K562 (cell line): Measurements from ENCODE around the gene BRPF1. TPM values are rescaled to one million over a fixed set of nuclear protein-coding genes. Genes with fewer than 3 reads are reported as not detected.

Experiments
- GABPA ChIP-seq: fragments of 200-800 bp; sonication (Bioruptor generic); conservative IDR thresholded peaks from 2 replicates; pipeline ENCODE4 v1.6.1; 2016; ENCODE audit warnings: low read depth, missing genetic modification characterization, missing compliant biosample characterization
- KDM2B ChIP-seq: fragments of 250-450 bp; sonication (Bioruptor Pico); IDR thresholded peaks from 2 replicates; pipeline ENCODE4 v1.8.0; 2021; ENCODE audit warnings: mild to moderate bottlenecking, moderate library complexity
- MEIS2 ChIP-seq: fragments of 450-650 bp; IDR thresholded peaks from 2 replicates; pipeline ENCODE4 v1.6.1; 2014; ENCODE audit warnings: mild to moderate bottlenecking; ENCODE audit not compliant: partially characterized antibody
- MYNN ChIP-seq, 2 experiments: sonication (generic); formaldehyde crosslinking in 1 of 2; IDR thresholded peaks; 2 replicates each; pipeline versions ENCODE4 v1.5.0 to v1.6.1; 2016 to 2020; ENCODE audit warnings: antibody characterized with exemption in 1 of 2, missing genetic modification reagents in 1 of 2
- NFIC ChIP-seq: fragments of 450-650 bp; IDR thresholded peaks from 2 replicates; pipeline ENCODE4 v1.6.1; 2017; ENCODE audit warnings: mild to moderate bottlenecking, inconsistent platforms
- NFXL1 ChIP-seq: fragments of 450-650 bp; formaldehyde crosslinking; IDR thresholded peaks from 2 replicates; pipeline ENCODE4 v1.4.0; 2021; ENCODE audit warnings: mild to moderate bottlenecking
- NONO ChIP-seq, 2 experiments: fragments of 200-400 bp in 1 of 2; fragments of 450-650 bp in 1 of 2; formaldehyde crosslinking in 1 of 2; IDR thresholded peaks; 2 replicates each; pipeline ENCODE4 v1.6.1; 2017; ENCODE audit warnings: low read depth in 2 of 2, mild to moderate bottlenecking in 2 of 2, moderate library complexity in 2 of 2, low read length in 1 of 2
- NR1H2 ChIP-seq: sonication (generic); formaldehyde crosslinking; IDR thresholded peaks from 2 replicates; pipeline ENCODE4 v1.4.0; 2020; ENCODE audit warnings: mild to moderate bottlenecking, missing genetic modification reagents
- PCBP1 ChIP-seq: fragments of 200-400 bp; formaldehyde crosslinking; IDR thresholded peaks from 2 replicates; pipeline ENCODE4 v1.6.1; 2018; ENCODE audit warnings: mild to moderate bottlenecking, low read depth, low read length; ENCODE audit not compliant: poor library complexity, severe bottlenecking
- PHF8 ChIP-seq: fragments of 200-600 bp; sonication (generic); IDR thresholded peaks from 2 replicates; pipeline ENCODE4 v1.6.1; 2012; ENCODE audit warnings: mixed run types, mild to moderate bottlenecking, inconsistent platforms, low read length, moderate library complexity, borderline replicate concordance
- RBM15 ChIP-seq: fragments of 200-400 bp; formaldehyde crosslinking; IDR thresholded peaks from 2 replicates; pipeline ENCODE4 v1.6.1; 2018; ENCODE audit warnings: mild to moderate bottlenecking, low read length, moderate library complexity; ENCODE audit not compliant: insufficient read depth
- TFAM ChIP-seq: fragments of 250-450 bp; sonication (Bioruptor Pico); conservative IDR thresholded peaks from 2 replicates; pipeline ENCODE4 v1.5.0; 2021; ENCODE audit warnings: mild to moderate bottlenecking, moderate library complexity
- ZC3H4 ChIP-seq: sonication (generic); formaldehyde crosslinking; IDR thresholded peaks from 2 replicates; pipeline ENCODE4 v1.9.0; 2021; ENCODE audit warnings: missing genetic modification reagents, borderline replicate concordance
- ZNF121 ChIP-seq: sonication (generic); formaldehyde crosslinking; conservative IDR thresholded peaks from 2 replicates; pipeline ENCODE4 v1.8.0; 2022; ENCODE audit warnings: missing genetic modification reagents
- ZNF140 ChIP-seq: fragments of 250-450 bp; sonication (Bioruptor Pico); IDR thresholded peaks from 2 replicates; pipeline ENCODE4 v1.8.0; 2021; ENCODE audit warnings: moderate library complexity, mild to moderate bottlenecking, inconsistent platforms
- polyA plus RNA-seq, 8 experiments: library from polyadenylated mRNA; depleted of rRNA in 4 of 8; stranded (reverse) in 5 of 8; unstranded in 3 of 8; fragments of >200 nt; fragmentation: Nextera tagmentation in 2 of 8; fragmentation: Illumina TruSeq in 1 of 8; extraction: Ambion mirVana in 2 of 8; extraction: Trizol in 1 of 8; gene quantifications; 2 replicates each; pipeline versions ENCODE4 v1.2.1 to v1.2.3, GENCODE V29; 2011 to 2014; ENCODE audit warnings: inconsistent platforms in 1 of 8, missing spikeins in 1 of 8
- total RNA-seq, 7 experiments: library from RNA; depleted of rRNA in 6 of 7; stranded (reverse); fragments of >200 nt in 6 of 7; fragmentation: Illumina TruSeq in 2 of 7; extraction: Trizol in 2 of 7; gene quantifications; 2 replicates each; pipeline versions ENCODE4 v1.2.1 to v1.2.3, GENCODE V29; 2011 to 2021; ENCODE audit warnings: low replicate concordance in 1 of 7
- TF ChIP-seq, protein P1 (sequence below), 2 experiments: fragments of 450-650 bp; formaldehyde crosslinking in 1 of 2; IDR thresholded peaks; 2 replicates each; pipeline versions ENCODE4 v1.4.0 to v1.6.1; 2014 to 2020; ENCODE audit warnings: mild to moderate bottlenecking in 2 of 2, borderline replicate concordance in 1 of 2, low read depth in 1 of 2
- TF ChIP-seq, protein P2 (sequence below): fragments of 450-650 bp; IDR thresholded peaks from 2 replicates; pipeline ENCODE4 v1.6.1; 2017; ENCODE audit warnings: antibody characterized with exemption

The BRPF1 gene
- total and polyA plus RNA-seq, 9 of the 15 experiments (the other 6 are each of a cell fraction or from before 2014, with no cell fraction given), result 1.1 to 40.2 (median 23.5) TPM

DNA sequence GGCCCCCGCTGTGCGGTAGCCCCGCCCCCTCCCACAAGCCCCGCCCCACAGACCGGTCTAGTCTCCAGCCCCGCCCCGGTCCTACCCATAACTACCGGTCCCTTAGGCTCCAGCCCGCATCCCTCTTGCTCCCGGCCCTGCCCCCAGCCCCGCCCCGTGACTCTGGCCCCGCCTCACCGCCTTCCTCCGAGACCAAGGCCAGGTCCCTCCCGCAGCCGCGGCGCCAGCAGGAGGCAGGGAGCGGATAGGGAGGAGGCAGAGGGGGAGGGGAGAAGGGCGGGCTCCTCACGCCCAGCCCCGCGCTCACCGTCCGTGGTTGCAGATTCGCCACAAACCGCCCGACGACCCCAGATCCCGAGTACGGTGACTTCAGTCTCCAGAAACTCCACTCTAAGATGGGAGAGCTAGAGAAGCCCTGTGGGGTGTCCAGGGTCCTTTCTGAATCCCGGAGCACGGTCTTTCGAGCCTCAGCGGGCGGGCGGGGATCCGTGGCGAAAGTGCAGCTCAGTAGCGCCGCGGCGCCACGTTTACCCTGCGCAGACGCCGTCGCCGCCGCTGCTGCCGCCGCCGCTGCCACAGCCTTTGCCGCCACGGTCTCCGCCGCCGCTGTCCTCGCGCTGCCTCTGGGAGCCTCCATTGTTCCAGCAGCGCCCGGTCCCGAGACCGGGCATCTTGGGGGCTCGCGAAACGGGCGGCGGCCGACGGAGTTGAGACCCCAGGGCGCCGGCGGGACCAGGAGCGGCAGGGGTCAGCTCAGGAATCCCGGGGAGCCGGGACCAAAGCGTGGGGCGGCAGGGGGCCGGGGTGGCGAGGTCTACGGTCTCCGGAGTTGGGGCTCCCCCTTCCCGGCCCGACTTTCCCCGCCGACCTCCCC is at the start of gene BRPF1 (continued):
- TF ChIP-seq PHF8 (peak; percentile 88; the same call in 1 of the 2 replicates), RBM15 (no peak), ZNF140 (CRISPR knock-in tag) (no peak), MEIS2 (no peak), NR1H2 (CRISPR knock-in tag) (0 out of 2 replicates have a peak, but pooled peaks have one; percentile 79), MYNN (IDR thresholded peaks at IDR 0.05) (no peak), MYNN (CRISPR knock-in tag; IDR thresholded peaks at IDR 0.05) (no peak), ZC3H4 (CRISPR knock-in tag) (no peak), GABPA (peak; percentile 79), KDM2B (CRISPR knock-in tag) (peak; percentile 9; the same call in 1 of the 2 replicates), PCBP1 (no peak), NFXL1 (no peak), TFAM (no peak), ZNF121 (no peak), NFIC (peak; percentile 93), NONO (IDR thresholded peaks at IDR 0.05; ENCODE audit: low read depth in 2 of 2, low read length in 1 of 2) (peak; percentile 59 to 78; a peak in 2 of 4 replicates)
- TF ChIP-seq, protein P1, sequence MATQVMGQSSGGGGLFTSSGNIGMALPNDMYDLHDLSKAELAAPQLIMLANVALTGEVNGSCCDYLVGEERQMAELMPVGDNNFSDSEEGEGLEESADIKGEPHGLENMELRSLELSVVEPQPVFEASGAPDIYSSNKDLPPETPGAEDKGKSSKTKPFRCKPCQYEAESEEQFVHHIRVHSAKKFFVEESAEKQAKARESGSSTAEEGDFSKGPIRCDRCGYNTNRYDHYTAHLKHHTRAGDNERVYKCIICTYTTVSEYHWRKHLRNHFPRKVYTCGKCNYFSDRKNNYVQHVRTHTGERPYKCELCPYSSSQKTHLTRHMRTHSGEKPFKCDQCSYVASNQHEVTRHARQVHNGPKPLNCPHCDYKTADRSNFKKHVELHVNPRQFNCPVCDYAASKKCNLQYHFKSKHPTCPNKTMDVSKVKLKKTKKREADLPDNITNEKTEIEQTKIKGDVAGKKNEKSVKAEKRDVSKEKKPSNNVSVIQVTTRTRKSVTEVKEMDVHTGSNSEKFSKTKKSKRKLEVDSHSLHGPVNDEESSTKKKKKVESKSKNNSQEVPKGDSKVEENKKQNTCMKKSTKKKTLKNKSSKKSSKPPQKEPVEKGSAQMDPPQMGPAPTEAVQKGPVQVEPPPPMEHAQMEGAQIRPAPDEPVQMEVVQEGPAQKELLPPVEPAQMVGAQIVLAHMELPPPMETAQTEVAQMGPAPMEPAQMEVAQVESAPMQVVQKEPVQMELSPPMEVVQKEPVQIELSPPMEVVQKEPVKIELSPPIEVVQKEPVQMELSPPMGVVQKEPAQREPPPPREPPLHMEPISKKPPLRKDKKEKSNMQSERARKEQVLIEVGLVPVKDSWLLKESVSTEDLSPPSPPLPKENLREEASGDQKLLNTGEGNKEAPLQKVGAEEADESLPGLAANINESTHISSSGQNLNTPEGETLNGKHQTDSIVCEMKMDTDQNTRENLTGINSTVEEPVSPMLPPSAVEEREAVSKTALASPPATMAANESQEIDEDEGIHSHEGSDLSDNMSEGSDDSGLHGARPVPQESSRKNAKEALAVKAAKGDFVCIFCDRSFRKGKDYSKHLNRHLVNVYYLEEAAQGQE (IDR thresholded peaks at IDR 0.05; ENCODE audit: borderline replicate concordance), result no peak
- TF ChIP-seq, protein P1 (CRISPR knock-in tag; IDR thresholded peaks at IDR 0.05; ENCODE audit: low read depth), result peak; percentile 84
- TF ChIP-seq, protein P2, sequence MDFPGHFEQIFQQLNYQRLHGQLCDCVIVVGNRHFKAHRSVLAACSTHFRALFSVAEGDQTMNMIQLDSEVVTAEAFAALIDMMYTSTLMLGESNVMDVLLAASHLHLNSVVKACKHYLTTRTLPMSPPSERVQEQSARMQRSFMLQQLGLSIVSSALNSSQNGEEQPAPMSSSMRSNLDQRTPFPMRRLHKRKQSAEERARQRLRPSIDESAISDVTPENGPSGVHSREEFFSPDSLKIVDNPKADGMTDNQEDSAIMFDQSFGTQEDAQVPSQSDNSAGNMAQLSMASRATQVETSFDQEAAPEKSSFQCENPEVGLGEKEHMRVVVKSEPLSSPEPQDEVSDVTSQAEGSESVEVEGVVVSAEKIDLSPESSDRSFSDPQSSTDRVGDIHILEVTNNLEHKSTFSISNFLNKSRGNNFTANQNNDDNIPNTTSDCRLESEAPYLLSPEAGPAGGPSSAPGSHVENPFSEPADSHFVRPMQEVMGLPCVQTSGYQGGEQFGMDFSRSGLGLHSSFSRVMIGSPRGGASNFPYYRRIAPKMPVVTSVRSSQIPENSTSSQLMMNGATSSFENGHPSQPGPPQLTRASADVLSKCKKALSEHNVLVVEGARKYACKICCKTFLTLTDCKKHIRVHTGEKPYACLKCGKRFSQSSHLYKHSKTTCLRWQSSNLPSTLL, result peak; percentile 96
